Measurements from ENCODE around the gene DCLK3.

The DCLK3 gene, protein sequence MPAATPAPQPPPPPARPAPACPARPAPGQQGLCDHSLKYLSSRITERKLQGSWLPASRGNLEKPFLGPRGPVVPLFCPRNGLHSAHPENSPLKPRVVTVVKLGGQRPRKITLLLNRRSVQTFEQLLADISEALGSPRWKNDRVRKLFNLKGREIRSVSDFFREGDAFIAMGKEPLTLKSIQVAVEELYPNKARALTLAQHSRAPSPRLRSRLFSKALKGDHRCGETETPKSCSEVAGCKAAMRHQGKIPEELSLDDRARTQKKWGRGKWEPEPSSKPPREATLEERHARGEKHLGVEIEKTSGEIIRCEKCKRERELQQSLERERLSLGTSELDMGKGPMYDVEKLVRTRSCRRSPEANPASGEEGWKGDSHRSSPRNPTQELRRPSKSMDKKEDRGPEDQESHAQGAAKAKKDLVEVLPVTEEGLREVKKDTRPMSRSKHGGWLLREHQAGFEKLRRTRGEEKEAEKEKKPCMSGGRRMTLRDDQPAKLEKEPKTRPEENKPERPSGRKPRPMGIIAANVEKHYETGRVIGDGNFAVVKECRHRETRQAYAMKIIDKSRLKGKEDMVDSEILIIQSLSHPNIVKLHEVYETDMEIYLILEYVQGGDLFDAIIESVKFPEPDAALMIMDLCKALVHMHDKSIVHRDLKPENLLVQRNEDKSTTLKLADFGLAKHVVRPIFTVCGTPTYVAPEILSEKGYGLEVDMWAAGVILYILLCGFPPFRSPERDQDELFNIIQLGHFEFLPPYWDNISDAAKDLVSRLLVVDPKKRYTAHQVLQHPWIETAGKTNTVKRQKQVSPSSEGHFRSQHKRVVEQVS

DNA sequence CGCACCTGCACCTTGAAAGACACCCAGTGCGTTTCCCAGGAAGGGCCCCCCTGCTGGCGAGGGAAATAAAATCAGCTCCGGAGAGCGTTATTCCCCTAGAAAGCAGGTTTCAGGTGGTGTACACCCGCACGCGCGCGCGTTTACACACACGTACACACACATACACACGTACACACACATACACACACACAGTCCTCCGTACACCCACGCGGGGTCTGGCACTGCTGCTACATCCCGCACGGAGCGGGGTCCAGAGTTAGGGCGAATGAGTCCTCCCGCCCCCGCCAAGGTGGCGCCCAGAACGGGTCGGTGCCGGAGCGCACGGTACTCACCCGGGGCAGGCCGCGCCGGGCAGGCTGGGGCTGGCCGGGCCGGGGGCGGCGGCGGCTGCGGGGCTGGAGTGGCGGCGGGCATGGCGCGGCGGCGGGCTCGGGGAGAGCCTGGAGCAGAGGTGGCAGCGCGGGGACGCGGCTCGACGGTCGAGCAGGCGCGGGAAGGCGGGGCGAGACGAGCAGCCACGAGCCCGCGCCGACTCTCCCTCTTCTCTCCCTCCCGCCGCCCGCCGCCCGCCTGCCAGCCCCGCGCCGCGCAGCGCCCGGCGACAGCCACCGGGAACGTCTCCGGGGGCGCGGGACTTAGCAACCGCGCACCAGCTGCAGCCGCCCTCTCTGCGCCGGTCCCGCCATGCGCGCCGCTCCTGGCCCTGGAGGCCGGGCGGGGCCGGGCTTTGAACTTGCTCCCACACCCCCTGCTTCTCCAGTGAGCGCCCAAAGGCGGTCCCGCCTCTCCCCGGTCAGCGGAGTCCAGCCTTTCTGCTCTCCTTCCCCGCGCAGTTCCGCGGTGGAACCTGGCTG lies at the start of gene DCLK3:
TSS of gene DCLK3 (minus strand) at position 704 of the 854 bp plus-strand sequence. CDS start at position 414, 290 bp downstream.
- peaks cover 28% of the 10 kb centered on the region for H3K27me3 ChIP-seq (ENCODE audit: control insufficient read depth, insufficient read depth, low read length)
- no peak within 1 kb of the TSS for H3K4me3 ChIP-seq (ENCODE audit: low read length)
- H3K9ac ChIP-seq (ENCODE audit: low read length) = no peak within 1 kb of the TSS
- no peaks in the 10 kb centered on the region for H3K9me3 ChIP-seq (ENCODE audit: control insufficient read depth, low read length)
- H3K4me1 ChIP-seq (ENCODE audit: control insufficient read depth, insufficient read depth, low read length) = no peaks in the 10 kb centered on the region
- no peaks in the 10 kb centered on the region for H3K36me3 ChIP-seq (ENCODE audit: control insufficient read depth, insufficient read depth, low read length)

DNA sequence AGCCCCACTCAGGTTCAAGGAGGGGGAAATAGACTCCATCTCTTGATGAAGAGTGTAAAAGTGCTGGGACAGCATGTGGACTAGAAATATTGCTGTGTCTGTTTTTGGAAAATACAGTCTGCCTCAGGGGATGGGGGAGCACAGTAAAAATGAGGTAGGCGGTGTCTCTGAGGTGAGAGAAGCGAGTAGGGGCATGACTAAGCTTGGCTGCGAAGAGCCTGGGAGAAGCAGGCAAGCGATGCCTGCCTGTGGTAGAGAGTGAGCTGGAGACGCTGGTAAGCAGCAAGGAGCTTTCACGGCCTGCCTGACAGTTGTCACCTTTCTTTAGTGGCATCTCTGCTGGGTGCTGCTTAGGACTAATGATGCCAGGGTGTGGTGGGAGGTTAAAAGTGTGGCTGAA lies 49.0 kb upstream of the DCLK3 start:
- H3K4me3 ChIP-seq (ENCODE audit: low read length) = no peak overlapping the region

DNA sequence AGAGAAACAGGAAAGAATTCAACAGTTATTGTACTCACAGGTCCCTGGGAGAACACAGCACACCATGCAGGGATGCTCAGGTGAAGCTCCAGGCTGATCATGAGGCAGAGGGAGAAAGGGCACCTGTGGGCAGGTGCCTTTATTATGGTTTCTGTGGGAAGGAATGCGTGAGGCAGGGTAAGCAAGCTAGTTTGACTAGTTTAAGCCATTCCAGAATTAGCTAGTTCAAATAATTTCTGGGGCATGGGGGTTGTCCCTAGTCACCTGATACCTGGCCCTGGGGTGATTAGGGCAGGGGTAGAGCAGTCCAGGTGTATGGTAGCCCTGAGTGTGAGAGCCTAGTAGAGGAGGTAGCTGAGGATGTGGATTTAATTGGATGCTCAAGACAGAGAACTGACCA lies 47.9 kb upstream of the DCLK3 start:
- Histone ChIP-seq H3K4me1 (ENCODE audit: control insufficient read depth, insufficient read depth, low read length) (no peaks in the 10 kb centered on the region), H3K9me3 (ENCODE audit: control insufficient read depth, low read length) (no peaks in the 10 kb centered on the region), H3K27me3 (ENCODE audit: control insufficient read depth, insufficient read depth, low read length) (no peaks in the 10 kb centered on the region), H3K9ac (ENCODE audit: low read length) (no peak overlapping the region), H3K4me3 (ENCODE audit: low read length) (no peak overlapping the region), H3K36me3 (ENCODE audit: control insufficient read depth, insufficient read depth, low read length) (no peaks in the 10 kb centered on the region)

More for the DNA sequence above, 49.0 kb upstream of the DCLK3 start:
- Histone ChIP-seq H3K9me3 (ENCODE audit: control insufficient read depth, low read length) (no peaks in the 10 kb centered on the region), H3K27me3 (ENCODE audit: control insufficient read depth, insufficient read depth, low read length) (no peaks in the 10 kb centered on the region), H3K36me3 (ENCODE audit: control insufficient read depth, insufficient read depth, low read length) (no peaks in the 10 kb centered on the region), H3K9ac (ENCODE audit: low read length) (no peak overlapping the region), H3K4me1 (ENCODE audit: control insufficient read depth, insufficient read depth, low read length) (no peaks in the 10 kb centered on the region)

DNA sequence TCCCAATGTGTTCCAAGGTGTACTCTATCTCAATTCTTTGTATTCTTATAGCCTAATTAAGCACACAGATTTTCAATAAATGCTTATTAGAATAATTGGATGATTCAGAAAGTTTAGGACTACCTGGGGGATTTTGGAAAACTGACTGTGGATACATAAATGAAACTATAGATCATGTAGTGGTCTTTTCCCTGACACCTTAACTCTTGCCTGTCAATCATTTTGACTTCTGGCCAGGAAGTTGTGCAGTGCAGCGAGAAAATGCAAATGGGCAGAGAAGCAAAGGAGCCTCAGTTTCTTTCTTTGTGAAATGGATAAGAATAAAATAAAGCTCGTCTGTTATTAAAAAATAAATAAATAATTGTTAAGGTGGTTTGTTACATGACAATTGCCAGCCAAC lies 47.4 kb upstream of the DCLK3 start:
- H3K36me3 ChIP-seq (ENCODE audit: control insufficient read depth, insufficient read depth, low read length) = no peaks in the 10 kb centered on the region
- H3K4me3 ChIP-seq (ENCODE audit: low read length) = no peak overlapping the region
- no peak overlapping the region for H3K9ac ChIP-seq (ENCODE audit: low read length)
- no peaks in the 10 kb centered on the region for H3K4me1 ChIP-seq (ENCODE audit: control insufficient read depth, insufficient read depth, low read length)
- no peaks in the 10 kb centered on the region for H3K9me3 ChIP-seq (ENCODE audit: control insufficient read depth, low read length)
- H3K27me3 ChIP-seq (ENCODE audit: control insufficient read depth, insufficient read depth, low read length) = no peaks in the 10 kb centered on the region

- Histone ChIP-seq H3K4me3 (ENCODE audit: low read length) (no peak overlapping the region), H3K9ac (ENCODE audit: low read length) (no peak overlapping the region), H3K36me3 (ENCODE audit: control insufficient read depth, insufficient read depth, low read length) (no peaks in the 10 kb centered on the region), H3K27me3 (ENCODE audit: control insufficient read depth, insufficient read depth, low read length) (no peaks in the 10 kb centered on the region), H3K9me3 (ENCODE audit: control insufficient read depth, low read length) (no peaks in the 10 kb centered on the region), H3K4me1 (ENCODE audit: control insufficient read depth, insufficient read depth, low read length) (no peaks in the 10 kb centered on the region)
Observed at GRCh38 chr3:36804295-36805055, 40.1 kb upstream of the DCLK3 start.

DNA sequence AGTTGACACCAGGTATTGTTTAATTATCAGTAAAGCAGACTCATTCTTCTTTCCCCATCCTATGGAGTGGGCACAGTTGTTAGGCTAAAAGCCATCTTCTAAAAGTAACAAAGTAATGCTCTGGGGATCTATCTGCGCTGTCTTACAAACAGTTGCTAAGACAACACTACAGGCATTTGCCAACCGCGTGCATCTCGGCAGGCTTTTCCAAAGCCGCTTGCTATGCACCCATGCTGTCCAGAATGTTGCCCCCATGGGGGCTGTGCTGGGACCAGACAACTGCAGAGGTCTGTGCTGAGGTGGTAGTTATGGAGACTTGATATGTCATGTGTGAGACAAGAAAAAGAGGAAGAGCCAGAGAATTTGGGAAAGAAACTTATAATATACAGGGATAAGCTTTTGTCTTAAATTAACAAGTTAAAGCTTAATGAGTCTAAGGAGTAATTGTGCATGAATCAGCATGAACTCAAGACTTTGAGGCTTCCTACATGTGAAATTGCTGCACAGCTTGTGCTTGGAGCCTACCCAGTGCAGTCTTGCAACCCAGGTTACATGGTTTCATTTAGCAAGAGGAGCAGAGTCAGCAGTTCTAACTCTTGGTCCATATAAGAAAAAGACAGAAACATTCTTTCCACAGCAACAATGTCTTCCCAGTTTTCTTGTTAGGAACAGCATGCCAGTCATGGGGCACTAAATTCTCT lies 38.9 kb upstream of the DCLK3 start:
- Histone ChIP-seq H3K4me3 (ENCODE audit: low read length) (no peak overlapping the region), H3K27me3 (ENCODE audit: control insufficient read depth, insufficient read depth, low read length) (no peaks in the 10 kb centered on the region), H3K36me3 (ENCODE audit: control insufficient read depth, insufficient read depth, low read length) (no peaks in the 10 kb centered on the region), H3K9me3 (ENCODE audit: control insufficient read depth, low read length) (no peaks in the 10 kb centered on the region), H3K4me1 (ENCODE audit: control insufficient read depth, insufficient read depth, low read length) (no peaks in the 10 kb centered on the region), H3K9ac (ENCODE audit: low read length) (no peak overlapping the region)

DNA sequence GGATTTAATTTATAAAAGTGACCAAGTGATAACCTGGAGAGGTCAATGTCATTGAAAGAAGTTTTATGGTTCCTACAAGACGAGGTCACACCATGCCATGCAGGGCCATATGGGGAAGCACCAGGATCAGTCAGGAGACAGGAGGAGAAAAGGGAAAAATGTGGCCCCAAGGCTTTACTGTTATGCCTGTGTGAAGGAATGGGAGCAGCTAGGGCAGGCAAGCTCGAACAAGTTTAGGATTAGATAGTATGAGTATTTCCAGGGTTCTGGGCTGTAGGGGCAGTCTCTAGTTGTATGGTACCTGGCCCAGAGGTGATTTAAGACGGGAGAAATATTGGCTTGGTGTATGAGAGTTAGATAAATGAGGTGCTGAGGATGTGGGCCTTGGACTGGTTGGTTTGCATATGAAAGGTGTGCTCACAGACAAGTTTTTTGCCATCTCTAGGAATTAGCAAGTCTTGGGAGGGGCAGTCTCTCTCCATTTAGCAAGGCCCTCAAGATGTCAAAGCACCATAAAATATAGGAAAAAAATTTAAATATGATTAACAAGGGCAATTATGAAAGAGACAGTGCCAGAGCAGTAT lies 36.3 kb upstream of the DCLK3 start:
- H3K27me3 ChIP-seq (ENCODE audit: control insufficient read depth, insufficient read depth, low read length) = no peaks in the 10 kb centered on the region
- no peak overlapping the region for H3K4me3 ChIP-seq (ENCODE audit: low read length)
- H3K36me3 ChIP-seq (ENCODE audit: control insufficient read depth, insufficient read depth, low read length) = no peaks in the 10 kb centered on the region
- no peak overlapping the region for H3K9ac ChIP-seq (ENCODE audit: low read length)
- no peaks in the 10 kb centered on the region for H3K9me3 ChIP-seq (ENCODE audit: control insufficient read depth, low read length)
- H3K4me1 ChIP-seq (ENCODE audit: control insufficient read depth, insufficient read depth, low read length) = no peaks in the 10 kb centered on the region

DNA sequence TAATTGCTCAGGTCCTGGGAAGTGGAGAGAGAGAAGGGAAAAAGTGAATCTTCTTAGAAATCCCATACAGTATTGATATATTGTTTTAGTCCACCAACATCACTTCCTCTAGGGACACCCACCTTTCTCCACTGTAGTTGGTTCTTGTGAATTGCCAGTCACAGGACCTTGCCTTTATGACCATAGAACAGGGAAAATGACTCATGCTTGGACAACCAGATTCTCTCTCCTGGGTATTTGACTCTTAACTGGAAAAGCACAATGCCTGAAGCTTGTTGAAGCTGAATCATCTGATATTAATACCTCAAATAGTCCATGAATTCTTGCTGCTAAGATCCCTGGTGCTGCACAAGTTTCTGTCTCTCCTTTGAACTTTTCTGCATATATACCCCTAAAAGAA lies 32.5 kb upstream of the DCLK3 start:
- H3K27me3 ChIP-seq (ENCODE audit: control insufficient read depth, insufficient read depth, low read length) = no peaks in the 10 kb centered on the region
- no peaks in the 10 kb centered on the region for H3K9me3 ChIP-seq (ENCODE audit: control insufficient read depth, low read length)
- no peaks in the 10 kb centered on the region for H3K4me1 ChIP-seq (ENCODE audit: control insufficient read depth, insufficient read depth, low read length)
- H3K4me3 ChIP-seq (ENCODE audit: low read length) = no peak overlapping the region
- no peak overlapping the region for H3K9ac ChIP-seq (ENCODE audit: low read length)
- H3K36me3 ChIP-seq (ENCODE audit: control insufficient read depth, insufficient read depth, low read length) = no peaks in the 10 kb centered on the region

DNA sequence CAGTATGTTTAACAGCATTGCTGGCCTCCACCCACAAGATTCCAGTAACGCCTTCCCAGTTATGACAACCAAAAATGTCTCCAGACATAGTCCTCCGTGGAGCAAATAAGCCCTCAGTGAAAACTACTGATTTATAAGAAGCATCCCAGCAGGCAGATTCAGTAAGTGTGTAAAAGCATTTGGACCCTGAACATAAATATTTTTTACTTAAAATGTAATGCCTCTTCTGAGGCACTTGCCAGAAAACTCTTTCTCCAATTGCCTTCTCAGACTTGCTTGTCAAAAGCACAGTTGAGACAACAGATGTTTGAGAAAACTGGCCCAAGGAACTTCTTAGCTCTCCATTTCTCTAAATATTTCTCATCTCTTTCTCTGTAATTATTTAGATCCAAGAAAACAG lies 31.8 kb upstream of the DCLK3 start:
- H3K4me3 ChIP-seq (ENCODE audit: low read length) = no peak overlapping the region
- no peaks in the 10 kb centered on the region for H3K36me3 ChIP-seq (ENCODE audit: control insufficient read depth, insufficient read depth, low read length)
- H3K9ac ChIP-seq (ENCODE audit: low read length) = no peak overlapping the region
- no peaks in the 10 kb centered on the region for H3K27me3 ChIP-seq (ENCODE audit: control insufficient read depth, insufficient read depth, low read length)
- H3K4me1 ChIP-seq (ENCODE audit: control insufficient read depth, insufficient read depth, low read length) = no peaks in the 10 kb centered on the region
- H3K9me3 ChIP-seq (ENCODE audit: control insufficient read depth, low read length) = no peaks in the 10 kb centered on the region

DNA sequence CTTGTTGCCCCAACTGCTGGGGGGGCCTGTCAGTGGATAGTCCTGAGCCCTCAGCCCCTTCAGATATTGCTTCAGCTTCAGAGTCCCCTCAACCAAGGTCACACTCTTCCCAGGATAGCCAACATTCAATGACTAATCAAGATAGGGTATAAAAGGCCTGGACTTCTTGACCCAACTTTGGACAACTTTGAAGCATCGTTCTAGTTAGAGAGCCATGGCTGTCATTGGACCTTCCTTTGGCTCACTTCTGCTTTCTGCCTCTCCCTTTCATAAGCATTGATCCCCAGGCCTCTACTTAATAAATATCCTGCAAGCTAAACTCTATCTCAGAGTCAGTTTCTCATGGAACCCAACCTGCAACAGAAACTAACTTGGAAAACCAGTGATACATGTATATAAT lies 31.3 kb upstream of the DCLK3 start:
- no peaks in the 10 kb centered on the region for H3K4me1 ChIP-seq (ENCODE audit: control insufficient read depth, insufficient read depth, low read length)
- H3K36me3 ChIP-seq (ENCODE audit: control insufficient read depth, insufficient read depth, low read length) = no peaks in the 10 kb centered on the region
- no peak overlapping the region for H3K4me3 ChIP-seq (ENCODE audit: low read length)

GRCh38 chr3:36792342-36792741 lies 28.0 kb upstream of the DCLK3 start:
- Histone ChIP-seq H3K9me3 (ENCODE audit: control insufficient read depth, low read length) (no peaks in the 10 kb centered on the region), H3K36me3 (ENCODE audit: control insufficient read depth, insufficient read depth, low read length) (no peaks in the 10 kb centered on the region), H3K4me1 (ENCODE audit: control insufficient read depth, insufficient read depth, low read length) (no peaks in the 10 kb centered on the region), H3K9ac (ENCODE audit: low read length) (no peak overlapping the region), H3K27me3 (ENCODE audit: control insufficient read depth, insufficient read depth, low read length) (no peaks in the 10 kb centered on the region), H3K4me3 (ENCODE audit: low read length) (no peak overlapping the region)

More for the DNA sequence above, 31.3 kb upstream of the DCLK3 start:
- Histone ChIP-seq H3K27me3 (ENCODE audit: control insufficient read depth, insufficient read depth, low read length) (no peaks in the 10 kb centered on the region), H3K9ac (ENCODE audit: low read length) (no peak overlapping the region), H3K9me3 (ENCODE audit: control insufficient read depth, low read length) (no peaks in the 10 kb centered on the region)

All from mucosa of stomach (tissue), 1 donor.